Sigmoid colon (tissue), 4 donors: ENCODE measurements around the gene MDGA2.

Source experiments
- CTCF ChIP-seq, 4 experiments: fragments of 450-650 bp in 3 of 4; fragments of 200-600 bp in 1 of 4; IDR thresholded peaks; one replicate each; pipeline ENCODE4 v1.5.1; 2016 to 2019; ENCODE audit warnings: antibody characterized with exemption in 4 of 4, mild to moderate bottlenecking in 3 of 4, moderate library complexity in 2 of 4
- EP300 ChIP-seq, 4 donors: sonication (generic); formaldehyde crosslinking; IDR thresholded peaks; one replicate each; pipeline ENCODE4 v1.6.1; 2017; ENCODE audit warnings: antibody characterized with exemption in 4 of 4
- POLR2A ChIP-seq, 2 donors: fragments of 450-650 bp; IDR thresholded peaks; one replicate each; pipeline ENCODE4 v1.6.1; 2016; ENCODE audit warnings: antibody characterized with exemption in 2 of 2, mild to moderate bottlenecking in 2 of 2, moderate library complexity in 2 of 2
- POLR2AphosphoS5 ChIP-seq, 4 donors: sonication (generic); formaldehyde crosslinking; IDR thresholded peaks; one replicate each; pipeline ENCODE4 v1.6.1; 2017; ENCODE audit warnings: antibody characterized with exemption in 4 of 4

DNA sequence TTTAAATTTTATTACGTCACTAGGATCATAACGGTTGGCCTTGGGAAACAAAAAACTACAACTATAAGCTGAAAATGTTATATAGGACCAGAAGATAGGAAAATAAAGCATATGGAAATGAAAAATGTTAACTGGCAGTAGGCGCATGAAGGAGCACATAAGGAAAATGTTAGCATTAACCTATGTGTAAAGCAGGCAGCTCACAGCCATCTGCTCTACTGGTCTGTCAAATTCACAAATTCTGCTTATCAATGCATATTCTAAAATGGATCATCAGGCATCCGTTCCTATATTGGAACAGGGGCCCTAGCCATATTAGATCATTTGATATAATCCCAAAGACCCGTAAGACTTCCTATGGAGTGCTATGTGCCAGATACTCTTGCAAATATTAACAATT lies 263.9 kb downstream of the MDGA2 start:
- TF ChIP-seq POLR2AphosphoS5 (IDR thresholded peaks at IDR 0.05): no peak
- no peak for TF ChIP-seq CTCF (IDR thresholded peaks at IDR 0.05)
- TF ChIP-seq POLR2A (IDR thresholded peaks at IDR 0.05): no peak
- no peak for TF ChIP-seq EP300 (IDR thresholded peaks at IDR 0.05)
